ENCODE results near the gene GNG4. TPM values are rescaled to one million over a fixed set of nuclear protein-coding genes. Genes with fewer than 3 reads are reported as not detected.
A peak's percentile ranks its signal among the peaks of the same experiment; 100 is the strongest.
"Not testable (repeated sequence)": the region's sequence is repeated elsewhere in the genome, so short reads cannot be mapped to it uniquely, and the experiment has no call there.

The GNG4 gene
- total RNA-seq, 1 donor from 2014 or later, result 170 TPM

DNA sequence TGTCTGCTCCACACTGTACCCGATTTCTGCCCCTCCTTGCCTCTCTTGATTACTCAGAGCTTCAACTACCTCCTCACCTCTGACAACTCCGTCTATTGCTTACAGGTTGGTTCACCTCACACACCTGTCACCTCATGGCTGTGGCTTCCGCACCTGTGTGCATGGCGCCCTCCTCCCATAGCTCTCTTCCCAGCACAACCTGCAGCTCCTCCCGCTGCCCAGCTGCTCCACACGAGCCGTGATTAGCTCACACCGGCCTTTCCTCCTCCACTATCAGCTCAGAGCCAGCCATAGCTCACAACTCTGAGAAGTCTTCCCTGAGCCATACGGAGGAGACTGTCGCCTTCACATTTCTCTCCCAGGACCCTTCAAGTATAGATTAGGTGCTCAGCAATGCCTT, 67.5 kb downstream of the GNG4 start:
- no peak for DNase-seq (ENCODE audit: low spot score)
- no peaks in the 10 kb centered on the region for H3K4me1 Mint-ChIP-seq (ENCODE audit: low read depth)
- peaks cover 11% of the 10 kb centered on the region for H3K9me3 Mint-ChIP-seq
- H3K27ac Mint-ChIP-seq, result no peak overlapping the region
- intact Hi-C loops (cut with micrococcal nuclease), result no loop called here
- H3K36me3 Mint-ChIP-seq (ENCODE audit: low read depth), result peaks cover 63% of the 10 kb centered on the region
- peaks cover 7% of the 10 kb centered on the region for H3K27me3 Mint-ChIP-seq (ENCODE audit: low read depth)
- no peak overlapping the region for H3K4me3 Mint-ChIP-seq (ENCODE audit: low read depth)

DNA sequence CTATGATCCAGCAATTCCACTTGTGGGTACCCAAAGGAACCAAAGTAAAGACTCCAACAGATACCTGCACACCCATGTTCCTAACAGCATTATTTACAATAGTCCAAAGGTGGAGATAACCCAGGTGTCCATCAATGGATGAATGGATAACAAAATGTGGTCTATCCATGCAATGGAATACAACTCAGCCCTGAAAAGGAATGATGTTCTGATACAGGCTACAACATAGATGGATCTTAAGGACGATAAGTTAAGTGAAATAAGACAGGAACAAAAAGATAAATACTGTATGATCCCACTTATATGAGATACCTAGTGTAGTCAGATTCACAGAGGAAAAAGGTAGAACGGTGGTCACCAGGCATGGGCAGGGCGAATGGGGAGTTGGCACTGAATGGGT, 69.7 kb downstream of the GNG4 start:
- Mint-ChIP-seq H3K4me1 (ENCODE audit: low read depth) (no peaks in the 10 kb centered on the region), H3K36me3 (ENCODE audit: low read depth) (peaks cover 50% of the 10 kb centered on the region), H3K27me3 (ENCODE audit: low read depth) (peaks cover 4% of the 10 kb centered on the region), H3K4me3 (ENCODE audit: low read depth) (no peak overlapping the region), H3K27ac (no peak overlapping the region), H3K9me3 (no peaks in the 10 kb centered on the region)
- DNase-seq (ENCODE audit: low spot score), result no peak
- intact Hi-C loops (cut with micrococcal nuclease), result loop anchor here (5.0 kb wide), 1 partner anchor 402 kb away; no protein-coding TSS in a partner anchor

DNA sequence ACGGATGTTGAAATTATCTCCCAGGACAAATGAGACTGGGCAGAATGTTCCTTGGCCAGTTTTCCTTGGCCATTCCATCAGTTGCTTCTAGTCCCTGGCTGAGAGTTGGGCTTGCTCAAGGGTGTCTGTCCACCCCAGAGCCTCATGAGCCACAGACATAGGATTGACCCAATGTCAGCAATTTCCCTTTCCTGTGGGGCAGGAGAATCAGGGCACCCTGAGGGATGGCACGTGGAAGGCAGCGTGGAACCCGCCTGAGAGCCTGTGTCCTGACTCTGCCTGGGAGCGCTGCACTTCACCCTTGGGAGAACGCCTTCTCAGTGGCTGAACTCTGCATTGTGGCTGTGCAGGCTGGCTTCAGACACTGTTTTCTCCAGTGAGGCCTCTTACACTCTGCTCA, 74.0 kb downstream of the GNG4 start:
- Mint-ChIP-seq H3K4me1 (ENCODE audit: low read depth) (no peaks in the 10 kb centered on the region), H3K36me3 (ENCODE audit: low read depth) (peaks cover 25% of the 10 kb centered on the region), H3K27me3 (ENCODE audit: low read depth) (no peaks in the 10 kb centered on the region), H3K27ac (no peak overlapping the region), H3K9me3 (no peaks in the 10 kb centered on the region), H3K4me3 (ENCODE audit: low read depth) (no peak overlapping the region)
- intact Hi-C loops (cut with micrococcal nuclease), result loop anchor here (5.0 kb wide), 1 partner anchor 407 kb away; no protein-coding TSS in a partner anchor
- no peak for DNase-seq (ENCODE audit: low spot score)

DNA sequence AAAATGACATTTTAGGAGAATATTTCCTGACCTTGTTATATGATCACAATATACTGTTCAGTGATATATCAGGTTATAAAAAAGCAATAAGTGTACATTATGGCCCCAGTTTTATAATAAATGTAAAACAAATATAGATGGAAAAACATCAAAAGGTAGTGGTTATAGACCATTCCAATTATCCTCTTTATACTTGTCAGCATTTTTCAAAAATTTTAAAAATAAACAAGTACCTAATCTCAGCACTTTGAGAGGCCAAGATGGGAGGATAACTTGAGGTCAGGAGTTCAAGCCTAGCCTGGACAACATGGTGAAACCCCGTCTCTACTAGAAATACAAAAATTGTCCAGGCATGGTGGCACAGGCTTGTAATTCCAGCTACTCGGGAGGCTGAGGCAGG, 75.7 kb downstream of the GNG4 start:
- peaks cover under 1% of the 10 kb centered on the region for H3K4me1 Mint-ChIP-seq (ENCODE audit: low read depth)
- no peaks in the 10 kb centered on the region for H3K27me3 Mint-ChIP-seq (ENCODE audit: low read depth)

DNA sequence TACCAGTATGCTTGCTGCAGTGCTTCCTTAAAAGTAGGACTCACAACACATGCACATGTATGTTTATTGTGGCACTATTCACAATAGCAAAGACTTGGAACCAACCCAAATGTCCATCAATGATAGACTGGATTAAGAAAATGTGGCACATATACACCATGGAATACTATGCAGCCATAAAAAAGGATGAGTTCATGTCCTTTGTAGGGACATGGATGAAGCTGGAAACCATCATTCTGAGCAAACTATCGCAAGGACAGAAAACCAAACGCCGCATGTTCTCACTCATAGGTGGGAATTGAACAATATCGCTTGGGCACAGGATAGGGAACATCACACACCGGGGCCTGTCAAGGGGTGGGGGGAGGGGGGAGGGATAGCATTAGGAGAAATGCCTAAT, 76.6 kb downstream of the GNG4 start:
- H3K4me3 Mint-ChIP-seq (ENCODE audit: low read depth); H3K4me1 Mint-ChIP-seq (ENCODE audit: low read depth); H3K9me3 Mint-ChIP-seq; H3K27ac Mint-ChIP-seq; intact Hi-C loops (cut with micrococcal nuclease); H3K27me3 Mint-ChIP-seq (ENCODE audit: low read depth); DNase-seq (ENCODE audit: low spot score): not testable (repeated sequence)
- H3K36me3 Mint-ChIP-seq (ENCODE audit: low read depth), result peaks cover 30% of the 10 kb centered on the region

More for the DNA sequence above, 75.7 kb downstream of the GNG4 start:
- intact Hi-C loops (cut with micrococcal nuclease), result no loop called here
- H3K9me3 Mint-ChIP-seq, result no peaks in the 10 kb centered on the region
- no peak for DNase-seq (ENCODE audit: low spot score)
- H3K36me3 Mint-ChIP-seq (ENCODE audit: low read depth), result peaks cover 29% of the 10 kb centered on the region
- no peak overlapping the region for H3K27ac Mint-ChIP-seq
- H3K4me3 Mint-ChIP-seq (ENCODE audit: low read depth), result no peak overlapping the region

DNA sequence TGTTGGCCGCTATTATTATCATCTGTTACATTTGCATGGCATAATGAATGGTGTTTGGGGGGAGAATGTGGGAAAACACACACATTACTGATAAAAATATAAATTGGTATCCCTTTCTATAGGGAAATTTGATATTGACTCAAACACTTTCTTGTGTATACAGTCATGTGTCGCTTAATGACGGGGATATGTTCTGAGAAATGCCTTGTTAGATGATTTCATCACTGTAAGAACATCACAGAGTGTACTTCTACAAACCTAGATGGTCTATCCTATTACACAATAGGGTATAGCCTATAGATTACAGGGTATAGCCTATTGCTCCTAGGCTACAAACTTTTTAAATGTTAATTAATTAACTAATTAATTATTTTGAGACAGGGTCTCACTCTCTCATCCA, 78.1 kb downstream of the GNG4 start:
- Mint-ChIP-seq H3K4me3 (ENCODE audit: low read depth) (no peak overlapping the region), H3K27ac (no peak overlapping the region), H3K9me3 (no peaks in the 10 kb centered on the region), H3K4me1 (ENCODE audit: low read depth) (peaks cover 17% of the 10 kb centered on the region), H3K27me3 (ENCODE audit: low read depth) (no peaks in the 10 kb centered on the region), H3K36me3 (ENCODE audit: low read depth) (peaks cover 34% of the 10 kb centered on the region)
- intact Hi-C loops (cut with micrococcal nuclease), result no loop called here
- DNase-seq (ENCODE audit: low spot score), result no peak

DNA sequence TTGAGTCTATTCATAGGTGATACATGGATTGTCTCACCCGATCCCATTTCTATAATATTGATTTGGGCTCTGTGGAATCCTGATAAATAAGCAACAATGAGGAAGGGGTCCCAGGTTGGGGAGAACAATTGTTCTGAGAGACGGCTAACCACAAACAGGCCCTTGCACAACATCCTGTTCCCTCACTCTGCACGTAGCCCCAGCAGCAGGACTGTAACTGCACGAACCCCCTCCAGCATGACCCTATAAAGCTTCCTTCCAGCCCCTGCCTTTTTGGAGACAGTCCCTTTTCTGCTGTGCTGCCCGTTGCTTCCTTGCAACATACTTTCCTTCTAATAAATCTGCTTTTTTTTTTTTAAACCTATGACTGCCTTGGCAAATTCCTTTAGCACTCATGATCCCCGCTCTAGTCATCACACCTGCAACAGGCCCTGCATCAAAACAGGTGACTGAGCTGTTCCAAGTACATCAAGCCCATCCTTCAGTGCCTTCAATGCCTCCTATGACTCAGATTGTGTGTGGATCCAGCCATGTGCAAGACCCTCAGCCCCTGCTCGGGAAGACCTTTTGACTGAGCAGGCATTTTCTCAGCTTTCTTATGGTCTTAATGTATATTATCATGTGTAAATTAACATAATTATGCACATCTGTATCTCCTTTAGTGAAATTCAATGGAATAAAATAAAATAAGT, 81.6 kb downstream of the GNG4 start:
- Mint-ChIP-seq H3K27ac (peak overlapping the region; percentile 45), H3K27me3 (ENCODE audit: low read depth) (no peaks in the 10 kb centered on the region), H3K9me3 (no peaks in the 10 kb centered on the region), H3K36me3 (ENCODE audit: low read depth) (peaks cover 47% of the 10 kb centered on the region), H3K4me3 (ENCODE audit: low read depth) (no peak overlapping the region), H3K4me1 (ENCODE audit: low read depth) (peaks cover 17% of the 10 kb centered on the region)
- intact Hi-C loops (cut with micrococcal nuclease), result no loop called here
- no peak for DNase-seq (ENCODE audit: low spot score)

DNA sequence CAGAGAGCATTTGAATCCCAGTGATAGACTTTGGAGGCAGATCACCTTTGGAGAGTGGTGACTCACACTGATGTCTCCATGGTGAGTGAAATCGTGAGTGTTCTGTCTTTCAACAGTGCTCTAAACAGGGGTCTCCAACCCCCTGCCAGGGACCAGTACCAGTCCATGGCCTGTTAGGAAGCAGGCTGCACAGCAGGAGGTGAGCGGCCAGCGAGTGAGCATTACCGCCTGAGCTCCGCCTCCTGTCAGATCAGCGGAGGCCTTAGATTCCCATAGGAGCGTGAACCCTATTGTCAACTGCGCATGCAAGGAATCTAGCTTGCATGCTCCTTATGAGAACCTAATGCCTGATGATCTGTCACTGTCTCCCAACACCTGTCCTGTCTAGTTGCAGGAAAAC, 83.5 kb downstream of the GNG4 start:
- intact Hi-C loops (cut with micrococcal nuclease), result no loop called here
- Mint-ChIP-seq H3K4me1 (ENCODE audit: low read depth) (peaks cover 17% of the 10 kb centered on the region), H3K9me3 (no peaks in the 10 kb centered on the region), H3K27me3 (ENCODE audit: low read depth) (no peaks in the 10 kb centered on the region), H3K27ac (no peak overlapping the region), H3K36me3 (ENCODE audit: low read depth) (peaks cover 52% of the 10 kb centered on the region), H3K4me3 (ENCODE audit: low read depth) (no peak overlapping the region)
- DNase-seq (ENCODE audit: low spot score), result no peak

DNA sequence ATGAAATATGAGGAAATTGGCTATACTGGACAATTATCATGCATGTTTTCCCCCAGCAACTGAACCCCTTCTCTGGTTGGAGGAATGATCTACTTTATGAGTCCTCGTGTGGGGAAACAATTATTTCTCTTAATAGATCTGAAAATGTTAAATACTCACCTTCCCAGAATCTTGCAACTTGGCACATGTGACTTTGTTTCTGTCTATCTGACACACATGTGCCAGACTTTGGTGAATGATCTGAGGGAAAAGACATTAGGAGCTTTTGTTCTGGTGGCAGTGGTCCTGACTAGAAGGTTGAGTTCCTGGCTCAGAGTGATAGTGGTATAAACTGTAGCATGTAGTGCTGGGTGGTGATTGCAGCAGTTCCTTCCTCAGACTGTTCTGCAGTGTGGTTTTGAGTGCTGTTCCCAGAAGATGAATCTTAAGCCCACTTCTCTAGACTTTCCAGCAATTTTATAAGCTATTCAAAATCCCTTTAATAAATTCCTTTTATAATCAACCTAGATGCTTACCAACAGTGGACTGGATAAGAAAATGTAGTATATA, 86.0 kb downstream of the GNG4 start:
- peaks cover 41% of the 10 kb centered on the region for H3K36me3 Mint-ChIP-seq (ENCODE audit: low read depth)
- intact Hi-C loops (cut with micrococcal nuclease), result no loop called here
- H3K27ac Mint-ChIP-seq, result no peak overlapping the region
- peaks cover 13% of the 10 kb centered on the region for H3K4me1 Mint-ChIP-seq (ENCODE audit: low read depth)
- peaks cover 2% of the 10 kb centered on the region for H3K27me3 Mint-ChIP-seq (ENCODE audit: low read depth)
- H3K4me3 Mint-ChIP-seq (ENCODE audit: low read depth), result no peak overlapping the region
- no peaks in the 10 kb centered on the region for H3K9me3 Mint-ChIP-seq
- DNase-seq (ENCODE audit: low spot score), result no peak

DNA sequence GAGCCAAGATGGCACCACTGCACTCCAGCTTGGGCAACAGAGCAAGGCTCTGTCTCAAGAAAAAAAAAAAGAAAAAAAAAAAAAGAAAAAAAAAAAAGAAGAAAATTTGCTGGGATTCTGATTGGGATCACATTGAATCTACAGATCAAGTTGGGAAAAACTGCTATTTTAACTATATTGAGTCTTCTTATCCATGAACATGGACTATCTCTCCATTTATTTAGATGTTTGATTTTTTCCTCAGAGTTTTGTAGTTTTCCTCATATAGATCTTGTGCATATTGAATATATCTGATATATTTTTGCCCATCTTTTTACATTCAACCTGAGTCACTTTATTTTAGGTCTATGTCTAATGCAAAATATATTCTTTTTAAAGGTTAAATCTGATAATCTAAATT, 87.0 kb downstream of the GNG4 start:
- Mint-ChIP-seq H3K27me3 (ENCODE audit: low read depth) (peaks cover 2% of the 10 kb centered on the region), H3K4me1 (ENCODE audit: low read depth) (peaks cover 4% of the 10 kb centered on the region), H3K36me3 (ENCODE audit: low read depth) (peaks cover 31% of the 10 kb centered on the region), H3K4me3 (ENCODE audit: low read depth) (no peak overlapping the region), H3K27ac (no peak overlapping the region), H3K9me3 (no peaks in the 10 kb centered on the region)
- DNase-seq (ENCODE audit: low spot score), result no peak
- intact Hi-C loops (cut with micrococcal nuclease), result no loop called here

DNA sequence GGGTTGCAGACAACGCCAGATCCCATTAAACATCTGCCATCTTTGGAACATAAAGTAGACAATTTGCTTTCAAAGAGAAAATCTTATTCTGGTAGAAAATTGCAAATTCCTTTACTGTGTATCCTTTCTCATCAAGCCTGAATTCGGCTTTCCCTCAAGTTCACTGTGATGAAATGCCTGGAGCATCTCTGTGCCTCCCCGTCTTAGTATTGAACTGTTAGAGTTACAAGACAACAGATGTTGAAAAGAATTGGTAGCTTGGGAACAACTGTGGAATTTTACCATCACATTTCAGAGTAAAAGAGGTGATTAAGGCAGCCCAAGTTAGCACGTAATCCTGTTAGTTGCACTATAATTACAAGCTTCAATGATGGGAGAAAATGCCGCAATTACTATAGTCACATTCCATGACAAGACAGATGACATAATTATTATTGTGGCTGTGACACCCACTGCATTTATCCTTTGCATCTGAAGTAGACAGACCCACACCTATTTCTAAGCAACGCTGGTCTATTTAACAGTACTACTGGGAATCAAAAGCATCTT, 90.9 kb downstream of the GNG4 start:
- Mint-ChIP-seq H3K27ac (no peak overlapping the region), H3K27me3 (ENCODE audit: low read depth) (peaks cover 2% of the 10 kb centered on the region), H3K9me3 (no peaks in the 10 kb centered on the region), H3K36me3 (ENCODE audit: low read depth) (peaks cover 18% of the 10 kb centered on the region), H3K4me1 (ENCODE audit: low read depth) (no peaks in the 10 kb centered on the region), H3K4me3 (ENCODE audit: low read depth) (no peak overlapping the region)
- intact Hi-C loops (cut with micrococcal nuclease), result no loop called here
- DNase-seq (ENCODE audit: low spot score), result no peak

DNA sequence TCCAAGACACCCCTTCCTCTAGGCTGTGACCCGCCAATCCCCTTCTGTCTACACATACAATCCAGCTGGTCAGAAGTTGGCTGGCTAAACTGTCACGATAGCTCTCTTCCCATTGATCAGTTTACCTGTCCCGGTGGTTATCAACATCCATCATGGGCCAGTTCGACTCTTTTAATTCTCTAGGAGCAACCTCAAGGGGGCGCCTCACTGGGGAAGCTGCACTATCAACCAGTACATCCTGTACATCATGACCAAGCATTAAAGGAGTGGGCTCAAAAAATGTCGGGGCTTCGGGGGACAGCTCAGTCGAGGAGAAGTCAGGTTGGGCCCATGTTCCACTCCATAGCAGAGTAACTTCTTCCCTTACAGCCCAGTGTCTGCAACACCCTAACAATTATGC, 92.1 kb downstream of the GNG4 start:
- intact Hi-C loops (cut with micrococcal nuclease), result no loop called here
- Mint-ChIP-seq H3K36me3 (ENCODE audit: low read depth) (peaks cover 9% of the 10 kb centered on the region), H3K4me1 (ENCODE audit: low read depth) (no peaks in the 10 kb centered on the region), H3K27ac (no peak overlapping the region), H3K9me3 (no peaks in the 10 kb centered on the region), H3K4me3 (ENCODE audit: low read depth) (no peak overlapping the region), H3K27me3 (ENCODE audit: low read depth) (peaks cover 2% of the 10 kb centered on the region)
- DNase-seq (ENCODE audit: low spot score), result no peak

DNA sequence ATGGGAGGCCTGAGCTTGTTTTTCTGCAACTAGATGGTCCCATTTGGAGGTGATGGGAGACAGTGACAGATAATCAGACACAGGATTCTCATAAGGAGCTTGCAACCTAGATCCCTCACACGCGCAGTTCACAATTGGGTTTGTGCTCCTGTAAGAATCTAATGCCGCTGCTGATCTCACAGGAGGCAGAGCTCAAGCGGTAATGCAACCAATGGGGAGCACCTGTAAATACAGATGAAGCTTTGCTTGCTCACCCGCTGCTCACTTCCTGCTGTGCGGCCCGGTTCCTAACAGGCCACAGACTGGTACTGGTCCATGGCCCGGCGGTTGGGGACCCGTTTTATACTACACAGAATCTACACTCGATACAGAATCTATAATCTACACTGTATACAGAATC, 92.8 kb downstream of the GNG4 start:
- peaks cover 2% of the 10 kb centered on the region for H3K27me3 Mint-ChIP-seq (ENCODE audit: low read depth)
- no peaks in the 10 kb centered on the region for H3K4me1 Mint-ChIP-seq (ENCODE audit: low read depth)
- H3K36me3 Mint-ChIP-seq (ENCODE audit: low read depth), result peaks cover 9% of the 10 kb centered on the region
- H3K9me3 Mint-ChIP-seq, result no peaks in the 10 kb centered on the region
- H3K4me3 Mint-ChIP-seq (ENCODE audit: low read depth), result no peak overlapping the region
- H3K27ac Mint-ChIP-seq, result no peak overlapping the region
- intact Hi-C loops (cut with micrococcal nuclease), result no loop called here
- no peak for DNase-seq (ENCODE audit: low spot score)

Measured in activated T-helper 2 cell treated with anti-CD3 and anti-CD28 coated beads, Interferon-gamma antibody, Interleukin-2, Interleukin-4, amounts not matched to agents 10 μg/mL and 5 μg/mL and 100 μg/mL, durations not matched to agents 14 hours and 24 hours and 36 hours (primary cell).